Upper lobe of right lung (tissue), 1 donor: ENCODE data around the gene NPHP4. TPM values are rescaled to one million over a fixed set of nuclear protein-coding genes. Genes with fewer than 3 reads are reported as not detected.
A peak's percentile ranks its signal among the peaks of the same experiment; 100 is the strongest.

Experiments used
- ATAC-seq: fragments of 200-7000 bp; cut with Tn5 transposase; one replicate; pipeline ENCODE4 v1.9.1; 2020; ENCODE audit warnings: mild to moderate bottlenecking, moderate library complexity
- DNase-seq: peaks from one replicate; pipeline ENCODE4 v3.0.0-alpha.2; 2020
- H3K27ac ChIP-seq: fragments of 200-600 bp; one replicate; pipeline ENCODE4 v1.8.0; 2022
- H3K27me3 ChIP-seq: fragments of 200-600 bp; one replicate; pipeline ENCODE4 v1.8.0; 2022; ENCODE audit warnings: mild to moderate bottlenecking
- H3K36me3 ChIP-seq: fragments of 200-600 bp; one replicate; pipeline ENCODE4 v1.8.0; 2022
- H3K4me1 ChIP-seq: fragments of 200-600 bp; one replicate; pipeline ENCODE4 v1.8.0; 2022
- H3K4me3 ChIP-seq: fragments of 200-600 bp; one replicate; pipeline ENCODE4 v1.8.0; 2022; ENCODE audit warnings: mild to moderate bottlenecking
- H3K9me3 ChIP-seq: fragments of 200-600 bp; one replicate; pipeline ENCODE4 v1.8.0; 2022
- CTCF ChIP-seq: fragments of 200-600 bp; IDR thresholded peaks from one replicate; pipeline ENCODE4 v1.8.0; 2022; ENCODE audit warnings: antibody characterized with exemption
- intact Hi-C: fragments of 100-400 bp; cut with DNase I; formaldehyde crosslinking; loops from one replicate; pipeline ENCODE4 v1.11.0; 2022
- total RNA-seq: library from RNA; stranded (reverse); fragmentation: NEBNext Ultra II Directional; extraction: Animal tissue kit (Norgen Biotek cat#: 25700); gene quantifications from one replicate; pipeline ENCODE4 v1.2.1, GENCODE V29; 2021
- donor health status: DM: no; HTN: yes; CAD: no; lungs with severe emphysema.

The NPHP4 gene
- total RNA-seq, 1 donor from 2014 or later: 14.6 TPM

DNA sequence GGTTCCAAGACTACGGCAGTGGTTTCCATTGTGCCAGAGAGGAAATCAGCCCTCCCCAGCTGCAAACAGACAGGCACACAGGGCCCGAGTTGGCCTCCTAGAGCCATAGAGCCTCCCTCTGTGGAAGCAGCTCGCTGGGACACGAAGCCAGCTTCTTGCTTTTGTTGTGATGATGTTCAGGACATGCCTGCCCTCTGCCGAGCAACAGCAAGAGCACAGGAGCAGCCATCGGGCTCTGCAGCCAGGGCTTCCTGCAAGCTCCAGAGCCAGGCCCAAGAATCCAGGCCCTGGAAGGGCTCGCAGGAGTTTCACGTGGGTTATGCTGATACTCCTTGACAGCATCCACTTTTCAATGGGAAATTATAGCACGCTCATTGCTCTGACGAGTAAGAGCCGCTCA lies 18.5 kb downstream of the NPHP4 start:
- intact Hi-C loops: no loop called here
- H3K4me3 ChIP-seq: no peak overlapping the region
- ATAC-seq: no peak
- H3K4me1 ChIP-seq: no peaks in the 10 kb centered on the region
- H3K27me3 ChIP-seq: no peaks in the 10 kb centered on the region
- no peaks in the 10 kb centered on the region for H3K9me3 ChIP-seq
- no peak for TF ChIP-seq CTCF
- DNase-seq: no peak
- no peaks in the 10 kb centered on the region for H3K36me3 ChIP-seq
- H3K27ac ChIP-seq: no peak overlapping the region

DNA sequence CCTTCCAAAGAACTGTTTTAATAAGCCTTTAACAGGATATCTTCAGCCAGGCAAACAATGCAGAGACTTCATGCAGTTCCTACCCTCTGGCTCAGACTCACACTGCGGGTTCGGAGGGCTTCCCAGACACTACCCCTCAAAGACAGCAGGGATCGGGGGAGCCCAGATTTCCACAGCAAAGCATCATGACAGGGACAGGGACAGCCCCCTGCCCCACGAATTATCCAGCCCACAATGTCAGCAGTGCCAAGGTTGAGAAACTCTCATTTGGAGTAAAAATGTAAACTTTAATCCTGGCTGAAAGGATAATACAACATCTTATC lies 20.1 kb downstream of the NPHP4 start:
- Histone ChIP-seq H3K4me3 (no peak overlapping the region), H3K36me3 (peaks cover 5% of the 10 kb centered on the region), H3K4me1 (no peaks in the 10 kb centered on the region), H3K27me3 (no peaks in the 10 kb centered on the region), H3K27ac (no peak overlapping the region), H3K9me3 (no peaks in the 10 kb centered on the region)
- TF ChIP-seq CTCF: no peak
- no peak for DNase-seq
- no peak for ATAC-seq
- intact Hi-C loops: no loop called here

DNA sequence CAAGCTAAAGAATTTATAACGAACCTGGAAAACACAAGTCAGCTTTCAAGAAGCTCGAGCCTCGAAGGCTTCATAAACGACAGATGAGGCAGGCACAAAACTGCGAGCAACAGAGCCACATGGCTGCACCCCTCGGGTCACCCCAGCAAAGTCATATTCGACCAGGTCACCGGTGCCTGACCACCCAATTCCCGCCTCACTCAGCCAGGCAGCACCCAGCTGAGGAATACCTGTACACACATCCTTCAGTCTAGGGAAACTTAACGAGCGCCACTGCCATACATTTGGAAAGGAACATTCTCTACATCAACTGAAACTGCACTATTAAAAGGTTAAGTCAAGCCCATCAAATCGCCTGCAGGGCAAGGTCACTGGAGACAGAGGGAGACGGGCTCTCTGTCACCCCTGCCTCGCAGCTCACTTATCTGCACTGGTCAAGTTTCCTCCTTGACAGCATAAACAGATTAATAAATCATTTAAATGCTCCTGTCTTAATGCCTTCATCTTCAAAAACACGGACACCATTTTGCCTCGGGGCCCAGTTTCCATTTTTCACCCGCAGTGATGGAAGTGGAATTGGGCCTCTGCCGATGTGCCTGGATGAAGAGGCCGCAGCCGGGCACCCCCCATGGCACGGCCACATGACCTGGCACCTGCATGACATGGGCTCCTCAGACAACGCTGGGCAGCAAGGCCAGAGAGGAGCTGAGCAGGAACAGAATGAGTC lies 20.6 kb downstream of the NPHP4 start:
- no peaks in the 10 kb centered on the region for H3K9me3 ChIP-seq
- H3K27ac ChIP-seq: no peak overlapping the region
- intact Hi-C loops: no loop called here
- H3K4me1 ChIP-seq: no peaks in the 10 kb centered on the region
- no peak for DNase-seq
- no peaks in the 10 kb centered on the region for H3K27me3 ChIP-seq
- ATAC-seq: no peak
- no peak overlapping the region for H3K4me3 ChIP-seq
- no peak for TF ChIP-seq CTCF
- peaks cover 5% of the 10 kb centered on the region for H3K36me3 ChIP-seq

GRCh38 chr1:5970610-5971273 lies 21.5 kb downstream of the NPHP4 start:
- ATAC-seq (no peak), DNase-seq (no peak)
- Histone ChIP-seq H3K36me3 (peaks cover 5% of the 10 kb centered on the region), H3K27me3 (no peaks in the 10 kb centered on the region), H3K4me3 (no peak overlapping the region), H3K9me3 (no peaks in the 10 kb centered on the region), H3K27ac (no peak overlapping the region), H3K4me1 (no peaks in the 10 kb centered on the region)
- no peak for TF ChIP-seq CTCF
- intact Hi-C loops: no loop called here

- Histone ChIP-seq H3K4me1 (no peaks in the 10 kb centered on the region), H3K36me3 (peaks cover 5% of the 10 kb centered on the region), H3K9me3 (no peaks in the 10 kb centered on the region), H3K4me3 (no peak overlapping the region), H3K27ac (no peak overlapping the region), H3K27me3 (no peaks in the 10 kb centered on the region)
- peak; percentile 13 for DNase-seq
- no peak for ATAC-seq
- no peak for TF ChIP-seq CTCF
- intact Hi-C loops: no loop called here
These were observed 23.1 kb downstream of the NPHP4 start for GRCh38 chr1:5969168-5969567.
